GM21786 (cell line): ENCODE data around the gene ZFAND3.
"Not testable (repeated sequence)": the region's sequence is repeated elsewhere in the genome, so short reads cannot be mapped to it uniquely, and the experiment has no call there.

Source experiments
- ATAC-seq: cut with Tn5 transposase; IDR thresholded peaks from one replicate; pipeline ENCODE4 v1.9.1; 2021; ENCODE audit not compliant: unreplicated experiment

Gene ZFAND3

GRCh38 chr6:37889486-37889885 is 70.0 kb downstream of the ZFAND3 start:
- ATAC-seq: no peak

- ATAC-seq: no peak
These were observed 71.5 kb downstream of the ZFAND3 start for GRCh38 chr6:37891072-37891471.

GRCh38 chr6:37893257-37893656 is 73.7 kb downstream of the ZFAND3 start:
- ATAC-seq: no peak

GRCh38 chr6:37893734-37894133 is 74.2 kb downstream of the ZFAND3 start:
- not testable (repeated sequence) for ATAC-seq

GRCh38 chr6:37894585-37894984 is 75.1 kb downstream of the ZFAND3 start:
- ATAC-seq: no peak

GRCh38 chr6:37897321-37897720 is 77.8 kb downstream of the ZFAND3 start:
- ATAC-seq: no peak

GRCh38 chr6:37897818-37898515 is 78.4 kb downstream of the ZFAND3 start:
- ATAC-seq: no peak

- ATAC-seq: no peak
These were observed 84.1 kb downstream of the ZFAND3 start for GRCh38 chr6:37903351-37904340.

GRCh38 chr6:37904590-37904989 is 85.1 kb downstream of the ZFAND3 start:
- no peak for ATAC-seq

- ATAC-seq: no peak
These were observed 86.6 kb downstream of the ZFAND3 start for GRCh38 chr6:37906121-37906520.

GRCh38 chr6:37910998-37911397 is 91.5 kb downstream of the ZFAND3 start:
- no peak for ATAC-seq

- ATAC-seq: no peak
These were observed 93.7 kb downstream of the ZFAND3 start for GRCh38 chr6:37913210-37913609.

- ATAC-seq: no peak
These were observed 95.9 kb downstream of the ZFAND3 start for GRCh38 chr6:37915463-37915862.

- no peak for ATAC-seq
These were observed 96.6 kb downstream of the ZFAND3 start for GRCh38 chr6:37916149-37916548.

GRCh38 chr6:37916675-37917074 is 97.1 kb downstream of the ZFAND3 start:
- ATAC-seq: no peak

- no peak for ATAC-seq
These were observed 98.0 kb downstream of the ZFAND3 start for GRCh38 chr6:37917566-37917965.

- ATAC-seq: no peak
These were observed 100.1 kb downstream of the ZFAND3 start for GRCh38 chr6:37919417-37920157.

GRCh38 chr6:37920667-37921066 is 101.1 kb downstream of the ZFAND3 start:
- ATAC-seq: no peak

- ATAC-seq: no peak
These were observed 103.0 kb downstream of the ZFAND3 start for GRCh38 chr6:37922563-37922962.

GRCh38 chr6:37923514-37923913 is 104.0 kb downstream of the ZFAND3 start:
- no peak for ATAC-seq

- ATAC-seq: no peak
These were observed 107.1 kb downstream of the ZFAND3 start for GRCh38 chr6:37926661-37927060.
